ENCODE measurements around the gene YPEL2.

- TF ChIP-seq, protein P1, sequence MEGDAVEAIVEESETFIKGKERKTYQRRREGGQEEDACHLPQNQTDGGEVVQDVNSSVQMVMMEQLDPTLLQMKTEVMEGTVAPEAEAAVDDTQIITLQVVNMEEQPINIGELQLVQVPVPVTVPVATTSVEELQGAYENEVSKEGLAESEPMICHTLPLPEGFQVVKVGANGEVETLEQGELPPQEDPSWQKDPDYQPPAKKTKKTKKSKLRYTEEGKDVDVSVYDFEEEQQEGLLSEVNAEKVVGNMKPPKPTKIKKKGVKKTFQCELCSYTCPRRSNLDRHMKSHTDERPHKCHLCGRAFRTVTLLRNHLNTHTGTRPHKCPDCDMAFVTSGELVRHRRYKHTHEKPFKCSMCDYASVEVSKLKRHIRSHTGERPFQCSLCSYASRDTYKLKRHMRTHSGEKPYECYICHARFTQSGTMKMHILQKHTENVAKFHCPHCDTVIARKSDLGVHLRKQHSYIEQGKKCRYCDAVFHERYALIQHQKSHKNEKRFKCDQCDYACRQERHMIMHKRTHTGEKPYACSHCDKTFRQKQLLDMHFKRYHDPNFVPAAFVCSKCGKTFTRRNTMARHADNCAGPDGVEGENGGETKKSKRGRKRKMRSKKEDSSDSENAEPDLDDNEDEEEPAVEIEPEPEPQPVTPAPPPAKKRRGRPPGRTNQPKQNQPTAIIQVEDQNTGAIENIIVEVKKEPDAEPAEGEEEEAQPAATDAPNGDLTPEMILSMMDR (IDR thresholded peaks at IDR 0.05; ENCODE audit: insufficient read depth, low read length, poor library complexity, severe bottlenecking): no peak
- TF ChIP-seq EZH2phosphoT487 (conservative IDR thresholded peaks at IDR 0.05; ENCODE audit: low read length): no peak
These were observed 57.6 kb downstream of the YPEL2 start for GRCh38 chr17:59389066-59389465.

Measured in SU-DHL-6 (cell line).